NCI-H1092 treated with DMSO at 0.1 percent for 48 hours (cell line): ENCODE data around the gene ZNF32.
A peak's percentile ranks its signal among the peaks of the same experiment; 100 is the strongest.

Source experiments
- DNase-seq: peaks from one replicate; lab custom pipeline; 2025; lab: John Stamatoyannopoulos, UW

ZNF32 gene, protein sequence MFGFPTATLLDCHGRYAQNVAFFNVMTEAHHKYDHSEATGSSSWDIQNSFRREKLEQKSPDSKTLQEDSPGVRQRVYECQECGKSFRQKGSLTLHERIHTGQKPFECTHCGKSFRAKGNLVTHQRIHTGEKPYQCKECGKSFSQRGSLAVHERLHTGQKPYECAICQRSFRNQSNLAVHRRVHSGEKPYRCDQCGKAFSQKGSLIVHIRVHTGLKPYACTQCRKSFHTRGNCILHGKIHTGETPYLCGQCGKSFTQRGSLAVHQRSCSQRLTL

DNA sequence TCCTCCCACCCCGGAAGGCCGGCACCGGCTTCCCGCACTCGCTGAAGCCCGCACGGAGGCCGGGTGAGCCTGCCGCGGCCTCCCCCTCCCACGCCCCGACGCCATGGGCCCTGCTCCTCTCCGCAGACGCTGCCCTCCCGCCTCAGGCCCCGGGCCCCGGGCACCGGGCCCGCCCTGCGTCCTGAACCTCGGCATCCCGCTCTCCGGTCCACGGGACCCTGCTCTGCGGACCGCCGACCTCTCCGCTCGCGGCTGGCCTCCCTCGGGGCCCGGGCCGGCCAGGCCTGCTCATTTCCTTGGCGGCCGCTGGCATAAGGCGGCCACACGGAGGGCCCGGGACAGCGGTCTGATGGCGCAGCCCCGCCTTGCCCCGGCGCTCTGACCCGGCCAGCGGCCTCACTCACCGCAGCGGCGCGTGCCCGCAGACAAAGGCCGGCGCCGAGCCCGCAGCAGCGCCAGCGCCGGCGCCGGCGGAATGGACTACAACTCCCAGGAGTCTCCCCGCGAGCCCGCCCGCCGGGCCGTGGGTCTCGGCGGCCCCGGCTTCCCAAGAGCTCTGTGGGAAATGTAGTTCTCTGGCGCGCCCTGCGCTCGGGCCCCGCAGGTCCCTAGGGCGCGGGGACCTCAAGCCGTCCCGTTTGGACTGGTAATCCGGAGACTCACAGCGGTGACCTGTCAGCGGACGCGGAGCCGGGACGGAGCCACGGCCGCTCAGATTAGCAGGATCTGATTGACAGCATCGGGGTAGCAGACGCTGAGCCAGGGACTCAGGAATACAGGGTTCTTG, at the start of gene ZNF32:
ZNF32 (minus strand) TSS at position 484 of the 787 bp plus-strand sequence. CDS start 2,748 bp downstream, outside the sequence.
- peak; percentile 63 for DNase-seq

DNA sequence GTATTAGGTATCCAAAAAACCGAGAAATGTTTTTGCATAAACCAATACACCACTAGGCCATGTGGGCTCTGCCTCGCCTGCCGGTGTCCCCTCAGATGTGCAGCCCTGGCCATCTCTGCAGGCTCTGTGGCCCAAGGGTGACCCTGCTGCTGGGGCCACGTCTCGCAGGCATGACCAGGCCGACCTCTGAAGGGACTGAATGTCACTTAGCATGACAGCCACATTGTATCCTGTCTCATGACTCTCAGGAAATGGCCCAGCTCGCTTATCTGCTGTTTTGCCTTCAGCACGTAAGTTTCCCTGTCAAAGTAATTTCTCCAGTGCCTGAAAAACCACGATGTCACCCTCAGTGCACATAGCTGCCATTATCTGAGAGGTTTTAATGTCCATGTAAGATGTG, 49.5 kb upstream of the ZNF32 start:
- no peak for DNase-seq

DNA sequence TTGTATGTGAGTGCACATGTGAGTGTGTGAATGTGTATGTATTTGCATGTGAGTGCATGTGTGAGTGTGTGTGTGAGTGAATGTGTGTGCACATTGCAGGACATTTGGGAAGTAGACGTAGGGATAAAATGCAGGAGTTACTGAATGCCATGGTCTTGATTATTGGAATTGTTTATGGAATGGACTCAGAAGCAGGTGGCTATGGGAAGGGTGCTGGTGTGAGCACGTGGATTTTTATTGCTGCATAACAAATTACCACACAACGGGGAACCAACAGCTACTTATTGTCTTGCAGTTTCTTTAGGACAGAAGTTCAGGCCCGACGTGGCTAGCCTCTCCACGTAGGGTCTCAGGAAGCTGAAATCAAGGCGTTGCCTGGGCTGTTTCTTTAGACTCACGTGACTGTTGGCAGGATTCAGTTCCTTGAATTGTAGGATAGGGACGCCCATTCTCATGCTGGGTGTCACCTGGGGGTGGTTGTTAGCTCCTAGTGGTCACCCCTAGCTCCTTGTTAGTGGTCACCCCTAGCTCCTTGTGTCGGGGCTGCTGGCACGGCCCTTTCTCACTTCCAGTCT, 48.3 kb upstream of the ZNF32 start:
- no peak for DNase-seq

DNA sequence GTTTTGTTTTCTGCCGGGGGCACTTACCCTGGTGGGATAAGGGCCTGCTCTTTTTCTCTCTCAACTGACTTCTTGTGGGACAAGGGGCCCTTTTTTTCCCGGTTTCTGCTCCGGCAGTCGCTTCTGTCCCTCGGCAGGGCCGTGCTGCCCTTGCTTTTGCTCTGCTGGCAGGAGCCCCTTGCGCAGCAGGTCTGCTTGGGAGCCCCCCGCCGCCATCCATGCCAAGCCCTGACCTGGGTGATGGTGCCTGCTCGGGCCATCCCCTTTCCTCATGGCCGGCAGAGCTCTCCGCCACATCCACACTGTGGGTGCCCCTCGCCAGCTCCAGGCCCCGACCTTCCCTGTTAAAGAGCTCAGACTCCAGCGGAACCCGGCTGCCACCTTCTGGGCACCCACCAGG, 47.0 kb upstream of the ZNF32 start:
- DNase-seq: no peak

DNA sequence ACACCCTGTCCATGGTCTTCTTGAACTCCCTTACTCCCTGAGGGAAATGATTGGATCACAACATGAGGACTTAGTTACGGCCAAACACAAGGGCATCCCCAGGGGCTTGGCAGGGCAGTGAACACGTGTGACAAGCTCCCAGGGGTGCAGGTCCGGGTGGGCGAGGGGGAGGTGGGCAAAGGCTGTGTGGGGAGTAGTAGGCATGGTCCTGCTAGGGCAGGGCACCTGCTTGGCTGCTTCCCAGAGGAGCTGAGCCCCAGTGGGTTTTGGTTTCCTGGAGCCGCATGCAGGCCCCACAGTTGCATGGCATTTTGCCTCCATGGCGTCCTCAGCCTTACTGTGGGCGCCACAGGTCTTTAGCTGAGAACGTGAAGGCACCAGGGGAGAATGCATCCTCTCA, 46.6 kb upstream of the ZNF32 start:
- DNase-seq: no peak

DNA sequence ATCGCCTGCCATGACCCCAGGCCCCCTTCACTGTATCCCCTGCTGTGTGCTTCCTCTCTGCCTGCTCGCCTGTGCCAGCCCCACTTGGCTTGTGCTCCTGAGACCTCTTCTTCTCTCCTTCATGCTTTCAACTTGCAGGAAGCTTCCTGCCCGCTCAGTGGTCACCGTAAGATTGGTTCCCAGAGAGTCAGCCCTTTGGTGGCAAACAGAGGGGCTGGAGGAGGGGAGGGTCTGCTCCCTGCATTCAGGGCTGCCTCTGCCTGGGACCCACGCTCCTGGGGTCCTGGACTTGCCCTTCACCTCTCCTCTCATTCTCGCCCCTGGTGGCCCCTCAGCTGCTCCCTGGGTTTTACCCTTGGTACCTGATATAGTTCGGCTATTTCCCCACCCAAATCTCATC, 45.8 kb upstream of the ZNF32 start:
- no peak for DNase-seq

DNA sequence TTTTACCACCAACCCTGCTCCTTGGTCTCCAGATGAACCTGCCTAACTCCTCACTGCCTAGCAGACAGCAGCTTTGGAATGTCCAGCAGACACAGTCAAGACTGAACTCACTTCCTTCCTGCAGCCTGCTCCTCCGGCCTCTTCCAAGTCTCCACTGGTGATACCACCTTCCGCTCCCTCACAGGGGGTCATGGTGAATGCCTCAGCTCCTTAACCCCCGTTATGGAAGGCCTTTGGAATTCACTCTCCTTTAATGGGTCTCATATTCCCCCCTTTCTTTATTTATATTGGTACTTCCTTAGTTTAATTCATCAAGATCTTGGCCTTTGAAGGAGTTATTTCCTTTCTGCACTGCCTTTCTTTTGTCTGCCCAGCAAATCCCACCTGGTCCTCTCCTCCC, 44.9 kb upstream of the ZNF32 start:
- no peak for DNase-seq

DNA sequence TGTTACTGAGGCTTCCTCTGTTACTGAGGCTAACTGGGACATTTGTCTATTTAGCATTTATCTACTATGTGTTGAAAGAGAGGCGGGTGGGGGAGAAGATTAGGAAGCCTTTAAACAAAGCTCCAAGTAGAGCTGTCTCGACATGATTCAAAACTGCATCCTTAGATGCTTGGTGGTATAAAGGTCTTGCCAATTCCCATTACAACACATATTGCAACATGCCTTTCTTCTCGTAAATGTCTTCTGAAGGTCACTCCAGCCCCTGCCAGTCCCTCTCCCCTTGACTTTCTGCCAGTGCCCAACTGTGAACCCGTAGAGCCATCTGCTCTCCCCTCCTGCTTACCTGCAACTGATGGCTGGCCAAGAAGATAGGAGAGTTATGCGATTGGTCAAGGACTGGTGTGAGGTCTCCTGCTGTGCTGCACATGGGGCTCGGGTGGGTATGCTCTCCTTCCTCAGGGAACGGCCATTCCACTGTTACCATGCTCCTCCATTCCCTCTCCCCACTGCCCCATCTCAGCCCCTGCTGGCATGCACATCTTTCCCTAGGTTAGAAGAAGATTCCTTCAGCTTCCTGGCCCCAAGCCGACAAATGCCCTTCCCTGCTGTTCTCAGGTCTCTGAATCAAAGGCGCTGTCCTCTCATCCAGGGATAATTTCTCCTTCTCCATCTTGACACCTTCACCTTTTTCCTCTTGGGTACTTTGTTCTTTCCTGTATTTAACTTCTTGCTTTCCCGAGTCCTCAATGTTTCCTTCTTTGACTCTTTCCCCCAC, 43.6 kb upstream of the ZNF32 start:
- DNase-seq: no peak

DNA sequence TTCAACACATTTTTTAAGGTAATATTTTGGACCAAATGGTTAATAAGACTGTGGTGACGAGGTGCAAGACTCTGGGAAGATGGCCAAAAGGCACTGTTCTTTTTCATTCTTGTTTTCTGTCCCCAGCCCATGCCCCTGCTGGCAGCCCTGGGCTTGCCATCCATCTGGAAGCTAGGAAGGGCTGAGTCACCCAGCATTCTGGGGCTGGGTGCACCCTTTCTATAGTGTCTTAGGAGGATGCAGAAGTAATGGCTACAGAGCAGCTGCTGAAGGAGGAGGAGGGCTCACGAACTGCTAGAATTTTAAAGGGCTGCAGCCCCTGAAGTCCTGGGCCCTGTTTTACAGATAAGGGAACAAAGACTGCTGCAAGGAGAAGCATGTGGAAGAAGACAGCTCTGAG, 42.8 kb upstream of the ZNF32 start:
- DNase-seq: no peak

DNA sequence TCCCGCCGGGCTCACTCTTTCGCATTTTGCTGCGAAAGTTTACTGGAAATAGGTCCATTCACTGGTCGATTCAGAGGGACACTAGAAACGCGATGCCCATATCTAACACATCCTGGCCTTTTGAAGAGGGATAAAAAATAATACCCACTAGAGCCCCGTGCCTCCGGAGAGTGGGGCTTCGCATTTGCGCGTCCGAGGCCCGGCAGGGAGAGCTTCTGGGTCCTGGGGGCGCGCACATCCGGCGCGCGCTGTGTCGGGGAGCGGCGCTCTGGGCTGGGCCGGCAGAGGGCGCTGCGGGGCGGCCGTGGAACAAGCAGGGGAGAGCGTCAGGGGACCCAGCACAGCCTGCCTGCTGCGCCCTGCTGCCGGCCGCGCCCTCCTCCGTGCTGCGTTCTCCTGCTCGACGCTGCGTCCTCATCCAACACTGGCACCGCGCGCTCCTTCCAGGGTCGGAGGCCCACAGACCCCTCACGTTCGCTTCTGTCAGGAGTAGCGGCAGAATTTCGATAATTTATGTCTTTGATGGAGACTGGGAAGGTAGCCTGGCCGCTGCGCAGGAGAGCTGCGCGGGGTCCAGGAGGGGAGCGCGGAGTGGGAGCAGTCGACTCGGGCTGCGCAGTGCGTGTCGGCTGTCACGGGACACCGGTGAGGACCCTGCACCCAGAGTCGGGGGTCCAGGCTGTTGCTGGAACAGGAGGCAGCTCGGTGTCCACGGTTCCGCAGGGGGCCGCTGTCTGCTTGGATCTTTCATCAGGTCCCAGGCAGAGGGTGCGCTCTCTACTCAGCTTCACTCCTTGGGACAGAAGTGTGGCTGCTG, 41.5 kb upstream of the ZNF32 start:
- peak; percentile 11 for DNase-seq

DNA sequence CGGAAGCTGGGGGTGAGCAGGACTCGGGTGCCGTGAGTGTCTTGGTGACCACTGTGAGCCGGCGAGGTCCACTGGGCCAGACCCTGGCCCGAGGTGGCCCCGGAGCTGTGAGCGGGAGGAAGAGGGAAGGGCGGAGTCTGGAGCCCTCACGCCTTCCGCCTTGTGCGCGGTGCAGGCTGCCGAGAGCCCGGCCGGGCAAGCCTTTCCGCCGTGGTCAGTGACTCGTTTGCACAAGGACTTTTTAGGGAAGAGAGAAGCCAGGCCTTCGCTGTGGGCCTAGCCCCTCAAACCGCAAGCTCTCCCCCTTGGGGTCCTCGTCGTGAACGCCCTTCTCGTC, 40.9 kb upstream of the ZNF32 start:
- no peak for DNase-seq

DNA sequence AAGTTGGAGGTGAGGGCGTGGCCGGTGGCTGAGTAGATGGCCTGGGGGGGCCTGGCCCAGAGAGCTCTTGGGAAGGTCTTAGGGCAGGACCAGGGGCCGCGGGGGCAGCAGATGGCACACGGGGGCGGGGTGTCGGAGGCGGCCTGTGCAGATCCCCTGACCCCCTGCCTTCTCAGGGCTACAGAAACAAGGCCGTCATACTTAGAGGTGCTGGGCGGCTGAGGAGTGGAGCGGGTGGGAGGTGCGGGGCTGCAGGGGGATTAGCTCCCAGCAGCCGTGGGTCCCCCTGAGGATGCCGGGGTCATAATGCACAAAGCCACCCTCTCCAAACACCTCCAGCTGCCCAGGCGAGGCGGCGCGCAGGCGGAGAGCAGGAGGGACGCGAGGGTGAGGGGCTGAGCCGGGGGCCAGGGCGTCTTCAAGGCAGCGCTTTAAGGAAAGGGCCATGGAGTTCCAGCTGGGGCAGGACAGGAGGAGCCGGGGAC, 40.4 kb upstream of the ZNF32 start:
- no peak for DNase-seq

DNA sequence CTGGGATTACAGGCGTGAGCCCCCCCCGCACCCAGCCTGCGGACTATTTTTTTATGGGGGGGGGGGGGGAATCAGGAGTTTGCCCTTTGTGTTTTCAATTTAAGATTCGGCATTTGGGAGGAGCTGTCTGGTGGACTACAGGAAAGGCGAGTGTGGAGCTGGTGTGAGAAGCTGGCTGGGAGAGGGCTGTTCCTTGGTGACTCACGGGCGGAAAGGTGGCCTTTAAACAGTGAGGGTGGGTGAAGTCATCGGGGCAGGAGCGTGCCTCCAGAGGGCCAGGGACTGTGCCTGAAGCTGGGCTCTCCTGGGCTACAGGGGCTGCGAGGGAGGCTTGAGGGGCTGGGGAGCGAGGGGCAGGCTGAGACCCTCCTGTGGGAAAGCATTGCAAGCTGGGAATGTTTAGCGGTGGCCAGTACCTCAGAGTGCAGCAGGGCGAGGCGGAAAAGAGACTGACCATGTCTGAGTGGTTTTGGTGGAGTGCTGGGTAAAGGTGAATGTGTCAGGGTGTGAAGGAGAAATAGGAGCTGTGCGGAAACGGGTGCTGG, 39.7 kb upstream of the ZNF32 start:
- no peak for DNase-seq

DNA sequence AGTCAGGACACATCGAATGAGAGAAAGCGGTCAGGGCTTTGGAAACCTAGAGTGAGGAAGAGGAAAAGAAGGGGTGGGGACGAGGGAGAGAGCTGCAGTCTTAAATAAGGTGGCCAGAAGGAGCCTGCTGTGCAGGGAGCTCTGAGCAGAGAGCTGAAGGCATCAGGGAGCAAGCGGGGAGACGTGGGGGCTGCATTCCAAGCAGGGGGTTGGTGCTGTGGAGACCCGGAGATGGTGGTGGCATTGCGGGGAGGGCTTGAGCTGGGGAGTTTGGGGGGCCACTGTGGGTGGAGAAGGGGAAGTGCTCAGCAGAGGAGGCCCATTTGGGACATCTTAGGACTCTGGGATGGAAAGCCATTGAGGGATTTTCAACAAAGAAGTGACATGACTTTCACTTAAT, 38.7 kb upstream of the ZNF32 start:
- DNase-seq: no peak

DNA sequence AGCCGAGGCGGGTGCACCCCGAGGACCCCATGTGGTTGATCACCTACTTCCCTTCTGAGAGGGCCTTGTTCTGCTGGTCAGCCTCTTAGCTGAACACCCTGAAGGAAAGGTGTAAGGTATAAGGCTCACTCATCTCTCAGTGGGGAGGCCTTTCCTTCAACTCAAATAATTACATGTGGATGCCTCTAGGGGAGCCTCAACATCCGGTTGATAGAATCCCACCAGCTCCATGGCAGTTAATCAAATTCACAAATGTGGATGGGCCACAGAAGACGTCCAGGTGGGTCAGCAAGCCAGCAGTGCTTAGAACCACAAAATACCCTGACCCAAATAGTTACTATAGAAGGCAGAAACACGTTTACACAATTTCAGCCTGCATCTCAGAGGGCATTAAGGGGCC, 37.7 kb upstream of the ZNF32 start:
- no peak for DNase-seq

DNA sequence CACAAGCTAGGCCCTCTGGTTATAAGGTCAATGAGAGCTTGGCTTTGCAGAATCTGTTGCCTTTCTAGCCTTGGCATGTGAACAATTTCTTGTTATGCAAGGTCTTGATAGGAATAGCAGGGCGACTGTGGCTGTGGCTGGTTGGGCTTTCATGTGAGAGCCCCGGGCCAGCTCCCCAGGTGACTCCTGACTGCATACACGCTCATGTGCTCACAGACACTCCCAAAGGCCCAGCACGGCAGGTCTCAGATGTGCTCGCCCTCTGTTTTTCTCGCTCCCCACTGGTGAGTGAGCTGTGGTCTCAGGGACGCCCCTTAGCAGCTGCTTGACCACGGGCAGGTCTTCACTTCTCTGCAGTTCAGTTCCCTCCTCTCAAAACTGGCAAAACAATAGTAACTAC, 37.1 kb upstream of the ZNF32 start:
- DNase-seq: no peak

DNA sequence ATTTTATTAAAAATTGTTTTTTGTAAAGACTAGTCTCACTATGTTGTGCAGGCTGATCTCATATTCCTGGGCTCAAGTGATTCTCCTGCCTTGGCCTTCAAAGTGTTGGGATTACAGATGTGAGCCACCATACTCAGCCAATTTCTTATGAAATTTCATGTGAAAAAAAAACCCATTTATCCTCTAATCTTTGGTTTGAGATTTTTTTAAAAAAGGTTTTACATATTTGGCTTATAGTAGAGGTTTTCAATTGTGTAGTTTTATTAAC, 35.5 kb upstream of the ZNF32 start:
- DNase-seq: no peak

DNA sequence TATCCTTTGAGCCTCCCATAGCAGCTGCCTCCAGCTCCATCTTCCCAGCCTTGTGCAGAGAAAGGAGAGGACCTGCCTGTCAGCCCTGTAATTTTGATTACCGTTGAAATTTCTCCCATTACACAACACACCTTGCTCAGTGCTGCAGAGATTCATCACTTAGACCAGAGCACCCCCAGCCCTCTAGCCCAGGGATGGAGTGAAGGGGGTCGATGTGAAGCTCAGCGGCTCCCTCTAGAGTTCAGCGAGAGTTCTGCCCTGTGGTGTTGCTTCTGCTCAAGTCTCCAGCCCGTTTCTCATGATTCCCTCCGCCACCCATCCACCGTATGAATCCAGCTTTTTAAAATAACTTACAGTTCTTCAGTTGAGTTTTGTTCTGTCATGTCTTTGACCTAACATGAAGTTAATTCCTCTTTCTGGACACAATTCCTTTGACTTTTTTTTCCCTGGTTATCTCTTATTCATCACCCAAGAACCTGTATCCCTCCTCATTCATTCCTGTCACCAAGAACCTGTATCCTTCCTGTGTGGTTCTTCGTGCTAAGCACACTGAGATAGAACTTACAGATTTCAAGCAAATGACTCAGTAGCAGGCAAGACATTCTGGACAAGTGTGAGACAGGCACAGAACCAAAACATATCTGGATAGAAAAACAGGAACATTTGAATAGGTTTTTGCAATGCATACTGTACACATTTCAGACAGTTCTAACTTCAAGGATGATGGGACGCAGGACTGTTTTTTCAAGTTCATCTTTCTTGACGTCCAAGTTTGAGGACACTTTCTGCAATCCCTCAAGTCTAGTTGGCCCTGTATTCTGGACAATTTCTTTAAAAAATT, 35.0 kb upstream of the ZNF32 start:
- DNase-seq: no peak

DNA sequence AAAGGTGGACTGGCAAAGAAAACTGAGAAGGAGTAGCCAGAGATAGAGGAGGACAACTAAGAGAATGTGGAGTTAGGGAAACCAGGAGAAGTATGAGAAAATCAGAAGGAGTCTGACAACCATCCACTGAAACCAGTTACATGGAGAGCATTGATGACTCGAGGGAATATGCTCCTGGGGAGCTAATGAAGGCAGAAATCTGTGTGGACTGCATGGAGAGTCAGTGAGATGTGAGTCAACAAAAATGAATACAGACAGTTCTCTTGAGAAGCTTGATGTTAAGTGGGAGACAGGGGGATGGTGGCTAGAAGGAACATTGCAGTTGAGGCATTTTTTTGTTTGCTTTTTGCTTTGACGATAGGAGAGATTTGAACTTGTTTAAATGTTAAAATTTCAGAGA, 34.3 kb upstream of the ZNF32 start:
- no peak for DNase-seq

DNA sequence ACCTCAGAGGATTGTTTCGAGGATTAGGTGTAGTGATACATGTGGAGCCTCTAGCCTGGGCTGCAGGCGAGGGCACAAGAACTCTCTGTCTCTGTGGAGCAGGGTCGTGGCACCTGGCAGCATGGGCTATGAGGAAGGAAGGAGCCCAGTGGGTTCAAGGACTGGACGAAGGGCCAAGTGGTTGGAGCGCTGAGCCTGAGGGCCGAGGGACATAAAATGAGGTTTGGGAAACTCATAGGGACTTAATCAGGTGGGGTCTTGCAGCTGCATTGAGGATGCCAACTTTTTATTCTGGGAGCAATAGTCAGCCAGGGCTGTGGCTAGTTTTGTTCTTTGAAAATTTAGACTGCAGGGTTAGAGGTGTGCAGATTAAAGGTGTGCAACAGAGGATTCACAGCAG, 33.0 kb upstream of the ZNF32 start:
- DNase-seq: no peak

DNA sequence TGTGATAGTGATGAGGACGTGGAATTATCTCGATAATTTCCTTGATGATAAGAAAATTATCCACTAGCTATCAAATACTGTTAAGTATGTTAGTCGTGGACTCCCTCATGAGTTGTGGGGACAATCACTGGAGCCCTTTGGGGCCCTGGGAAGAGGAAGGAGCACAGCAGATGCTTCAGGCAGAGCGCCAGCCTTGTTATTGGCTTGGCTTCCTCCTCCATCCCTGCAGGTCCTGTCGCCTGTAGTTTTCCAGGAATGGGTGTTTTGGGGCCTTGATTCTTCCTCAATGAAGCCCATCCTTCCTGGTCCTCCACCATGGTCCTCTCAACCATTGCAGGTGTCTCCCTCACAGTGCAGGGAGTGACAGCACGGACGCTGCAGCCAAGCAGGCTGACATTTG, 32.5 kb upstream of the ZNF32 start:
- no peak for DNase-seq
